GM06990 (cell line): ENCODE results near the gene ADAMTSL1.

Experiments
- DNase-seq: peaks from one replicate; pipeline ENCODE4 v3.0.0-alpha.2; 2011; ENCODE audit not compliant: insufficient read length; ENCODE audit errors: extremely low read depth
- H3K27me3 ChIP-seq: replicated peaks from 2 replicates; pipeline ENCODE4 v1.6.0; 2011; ENCODE audit warnings: low read length; ENCODE audit not compliant: control insufficient read depth, insufficient read depth
- H3K36me3 ChIP-seq: 2 replicates; pipeline ENCODE4 v1.5.1; 2011; ENCODE audit warnings: low read length; ENCODE audit not compliant: control insufficient read depth, insufficient read depth
- H3K4me3 ChIP-seq: replicated peaks from 2 replicates; pipeline ENCODE4 v1.5.1; 2011; ENCODE audit warnings: low read depth, mild to moderate bottlenecking, control low read depth, low read length
- CTCF ChIP-seq: IDR thresholded peaks from 2 replicates; pipeline ENCODE4 v1.5.1; 2011; ENCODE audit warnings: low read length, control low read depth, mild to moderate bottlenecking, inconsistent platforms; ENCODE audit not compliant: insufficient read depth, poor library complexity, severe bottlenecking

Gene ADAMTSL1

GRCh38 chr9:18668944-18669343 is 195.0 kb downstream of the ADAMTSL1 start:
- TF ChIP-seq CTCF, result no peak
- Histone ChIP-seq H3K36me3 (no peaks in the 10 kb centered on the region), H3K27me3 (no peaks in the 10 kb centered on the region), H3K4me3 (no peak overlapping the region)
- no peak for DNase-seq

- H3K27me3 ChIP-seq, result no peaks in the 10 kb centered on the region
- no peak for TF ChIP-seq CTCF
- DNase-seq, result no peak
- no peak overlapping the region for H3K4me3 ChIP-seq
- no peaks in the 10 kb centered on the region for H3K36me3 ChIP-seq
Measured at GRCh38 chr9:18672706-18673105, 198.8 kb downstream of the ADAMTSL1 start.

- Histone ChIP-seq H3K4me3 (no peak overlapping the region), H3K27me3 (no peaks in the 10 kb centered on the region), H3K36me3 (no peaks in the 10 kb centered on the region)
- TF ChIP-seq CTCF, result no peak
- DNase-seq, result no peak
Measured at GRCh38 chr9:18673179-18673578, 199.2 kb downstream of the ADAMTSL1 start.

GRCh38 chr9:18675332-18675731 is 201.4 kb downstream of the ADAMTSL1 start:
- Histone ChIP-seq H3K36me3 (no peaks in the 10 kb centered on the region), H3K27me3 (no peaks in the 10 kb centered on the region), H3K4me3 (no peak overlapping the region)
- no peak for DNase-seq
- no peak for TF ChIP-seq CTCF

GRCh38 chr9:18675973-18676372 is 202.0 kb downstream of the ADAMTSL1 start:
- TF ChIP-seq CTCF, result no peak
- no peaks in the 10 kb centered on the region for H3K27me3 ChIP-seq

GRCh38 chr9:18676525-18676924 is 202.6 kb downstream of the ADAMTSL1 start:
- no peak for TF ChIP-seq CTCF
- no peak overlapping the region for H3K4me3 ChIP-seq
- no peaks in the 10 kb centered on the region for H3K27me3 ChIP-seq
- H3K36me3 ChIP-seq, result no peaks in the 10 kb centered on the region
- no peak for DNase-seq

More at GRCh38 chr9:18675973-18676372, 202.0 kb downstream of the ADAMTSL1 start:
- Histone ChIP-seq H3K4me3 (no peak overlapping the region), H3K36me3 (no peaks in the 10 kb centered on the region)
- DNase-seq, result no peak
